SHP77 treated with DMSO at 0.1 percent for 48 hours (cell line): ENCODE data around the gene SPAG17.

Experiments used
- DNase-seq: peaks from one replicate; lab custom pipeline; 2025; lab: John Stamatoyannopoulos, UW

The SPAG17 gene

DNA sequence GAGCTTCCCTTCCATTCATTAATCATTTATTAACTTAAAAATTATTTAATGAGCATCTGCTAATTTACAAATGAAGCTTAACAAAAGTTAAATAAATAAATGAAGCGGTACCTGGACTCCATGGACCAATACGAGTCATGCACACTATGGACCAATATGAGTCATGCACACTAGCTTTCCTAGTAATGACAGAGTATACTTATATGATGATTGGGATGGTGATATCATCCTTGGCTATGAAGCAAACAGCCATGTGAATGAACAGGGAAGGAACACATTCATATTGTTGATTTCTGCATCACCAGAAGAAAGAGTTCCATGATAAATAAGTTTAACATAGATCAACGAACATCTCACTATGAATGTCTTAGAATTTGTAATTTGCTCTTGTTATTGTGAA is 109.9 kb downstream of the SPAG17 start:
- DNase-seq, result peak; percentile 14

DNA sequence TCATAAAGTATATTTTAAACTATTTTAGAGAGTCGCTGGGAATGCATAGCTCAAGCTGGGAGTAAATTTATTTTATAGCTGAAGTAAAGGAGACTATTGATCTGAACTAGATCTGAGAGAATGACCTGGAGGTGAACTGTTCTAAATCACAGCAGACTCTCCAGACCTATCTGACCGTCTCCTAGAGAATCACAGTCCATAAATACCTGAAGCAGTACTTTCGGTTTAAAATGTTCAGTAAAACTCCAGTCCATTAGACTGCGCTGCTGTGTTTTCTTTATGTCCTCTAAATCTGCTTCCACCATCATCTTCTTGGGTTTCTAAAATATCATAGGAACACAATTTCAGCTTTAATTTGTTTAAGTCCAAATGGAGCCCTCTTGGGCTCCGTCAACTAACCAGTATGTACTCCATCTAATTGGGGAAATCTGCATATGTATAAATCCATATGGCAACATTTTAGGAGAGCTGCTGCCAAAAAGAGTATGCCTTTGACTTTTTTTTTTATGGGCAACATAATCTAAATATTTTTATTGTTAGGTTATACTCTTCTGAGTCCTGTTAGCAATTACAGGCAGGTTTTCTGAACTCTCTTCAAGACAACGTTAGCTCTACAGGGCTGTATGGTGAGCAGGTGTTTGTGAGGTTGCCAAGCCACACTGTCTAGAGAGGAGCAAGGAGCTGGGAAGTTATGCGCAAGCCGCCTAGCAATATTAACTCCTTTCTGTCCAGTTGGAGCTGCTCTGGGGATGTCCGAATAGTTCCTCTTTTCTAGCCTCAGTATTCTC is 111.2 kb downstream of the SPAG17 start:
- no peak for DNase-seq

DNA sequence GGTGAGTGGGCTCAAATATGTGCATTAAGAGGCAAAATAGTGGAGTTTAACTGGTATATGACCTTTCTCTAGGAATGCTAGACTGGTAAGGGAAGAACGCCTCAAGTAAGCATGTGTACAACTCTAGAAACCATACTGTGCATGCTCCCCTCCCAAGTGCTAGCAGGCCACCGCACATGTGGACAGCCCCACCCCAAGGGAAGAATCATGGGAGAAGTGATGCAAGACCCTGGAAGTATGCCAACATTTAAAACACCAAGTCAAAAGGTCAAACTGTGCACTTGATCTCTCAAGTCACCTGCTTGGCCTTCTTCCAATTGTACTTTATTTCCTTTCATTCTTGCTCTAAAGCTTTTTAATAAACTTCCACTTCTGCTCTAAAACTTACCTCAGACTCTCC is 135.0 kb downstream of the SPAG17 start:
- no peak for DNase-seq

DNA sequence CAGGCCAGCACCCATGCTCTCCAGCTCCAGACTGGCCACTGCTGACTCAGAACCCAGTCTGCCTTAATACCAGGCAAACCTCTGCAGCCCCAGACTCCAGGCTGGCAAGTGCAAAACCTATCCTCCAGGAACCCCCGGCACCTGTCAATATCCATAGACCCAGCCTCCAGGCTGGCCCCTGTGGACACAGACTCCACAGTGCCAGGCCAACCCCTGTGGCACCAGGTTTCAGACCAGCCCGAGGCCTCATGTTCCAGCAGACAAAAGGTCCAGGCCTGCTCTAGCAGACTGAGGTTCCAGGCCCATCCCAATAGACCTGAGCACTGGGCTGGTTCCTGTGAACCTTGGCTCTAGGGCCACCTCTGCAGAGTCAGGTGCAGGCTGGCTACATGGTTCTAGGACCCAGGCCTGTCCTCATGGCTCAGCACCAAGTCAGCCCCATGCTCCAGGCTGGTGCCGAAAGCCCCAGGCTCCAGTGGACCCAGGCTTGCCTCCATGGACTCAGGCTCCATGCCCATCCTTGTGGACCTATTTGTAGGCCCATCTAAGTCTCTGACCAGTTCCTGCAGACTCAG is 137.3 kb downstream of the SPAG17 start:
- no peak for DNase-seq

DNA sequence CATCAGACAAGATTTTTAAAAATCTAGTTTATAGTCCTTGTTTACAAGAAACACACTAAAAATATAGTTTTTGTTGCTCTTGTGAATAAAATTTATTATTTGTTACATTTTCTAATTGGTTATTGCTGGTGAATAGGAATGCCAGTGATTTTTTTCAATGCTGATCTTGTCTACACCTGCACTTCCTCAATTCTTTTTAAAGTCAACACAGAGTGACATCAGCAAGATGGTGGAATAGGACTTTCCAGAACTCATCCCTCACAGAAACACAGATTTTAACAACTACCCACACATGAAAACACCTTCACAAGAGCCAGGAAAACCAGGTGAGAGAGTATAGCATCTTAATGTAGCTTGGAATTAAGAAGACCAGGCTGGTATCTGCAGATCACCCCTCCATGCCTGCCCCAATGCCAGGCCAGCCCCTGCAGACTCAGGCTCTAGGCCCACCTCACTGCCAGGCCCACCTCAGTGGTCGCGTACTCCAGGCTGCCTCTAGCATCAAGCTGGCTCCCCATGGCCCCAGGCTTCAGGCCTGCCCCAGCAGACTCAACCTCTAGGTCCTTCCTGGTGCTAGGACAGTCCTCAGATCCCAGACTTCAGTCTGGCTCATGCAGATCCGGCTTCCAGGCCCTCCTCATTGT is 137.9 kb downstream of the SPAG17 start:
- DNase-seq, result no peak

DNA sequence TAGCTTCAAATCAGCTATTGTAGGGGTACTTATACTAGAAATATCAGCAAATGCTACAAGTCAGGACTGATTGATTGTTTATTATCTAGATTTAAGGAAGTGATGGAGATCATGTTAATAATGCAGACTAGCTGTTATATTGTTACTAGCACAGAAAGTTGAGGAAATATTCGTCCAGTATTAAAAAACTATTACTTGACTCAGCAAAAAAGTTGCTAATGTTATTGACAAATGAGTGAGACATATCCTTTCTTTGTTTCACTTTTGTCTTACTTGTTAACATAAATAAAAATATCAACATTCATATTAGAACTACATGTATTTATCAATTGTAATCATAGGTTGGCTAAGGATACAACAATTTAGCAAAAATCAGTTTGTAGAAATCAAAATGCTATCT is 141.4 kb downstream of the SPAG17 start:
- no peak for DNase-seq

DNA sequence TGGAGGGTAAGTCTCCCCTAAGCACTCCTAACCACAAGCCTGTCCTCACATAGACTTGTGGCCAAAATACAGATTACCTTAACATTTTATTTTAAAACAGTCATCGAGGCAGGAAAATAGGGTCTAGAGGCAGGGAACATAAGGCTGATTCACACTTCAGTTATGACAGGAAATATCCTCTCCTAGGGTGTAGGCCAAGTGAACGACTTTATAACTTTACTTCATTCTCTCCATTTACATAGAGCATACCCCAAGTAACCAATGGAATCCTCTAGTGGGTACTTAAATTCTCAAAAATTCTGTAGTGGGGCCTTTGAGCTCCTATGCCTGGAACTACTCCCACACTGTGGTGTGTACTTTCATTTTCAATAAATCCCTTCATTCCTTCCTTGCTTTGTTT is 142.5 kb downstream of the SPAG17 start:
- DNase-seq, result no peak

DNA sequence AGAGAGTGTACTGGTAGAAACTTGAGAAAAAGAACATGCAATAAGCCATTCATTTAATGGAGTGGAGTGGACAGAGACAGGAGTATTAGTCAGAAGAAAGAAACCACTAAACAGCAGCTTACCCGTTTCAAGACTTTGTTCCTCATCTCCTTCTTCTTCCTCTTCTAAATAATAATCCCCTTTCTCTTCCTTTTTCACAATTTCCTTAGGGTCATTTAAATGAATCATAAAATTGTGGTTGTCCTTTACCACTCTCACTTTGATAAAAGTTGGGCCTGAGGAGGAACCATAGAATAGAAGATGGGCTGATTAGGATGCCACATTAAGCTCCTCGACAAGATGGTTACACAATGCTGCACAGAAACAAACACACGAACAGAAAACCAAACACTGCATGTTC is 145.9 kb downstream of the SPAG17 start:
- no peak for DNase-seq

DNA sequence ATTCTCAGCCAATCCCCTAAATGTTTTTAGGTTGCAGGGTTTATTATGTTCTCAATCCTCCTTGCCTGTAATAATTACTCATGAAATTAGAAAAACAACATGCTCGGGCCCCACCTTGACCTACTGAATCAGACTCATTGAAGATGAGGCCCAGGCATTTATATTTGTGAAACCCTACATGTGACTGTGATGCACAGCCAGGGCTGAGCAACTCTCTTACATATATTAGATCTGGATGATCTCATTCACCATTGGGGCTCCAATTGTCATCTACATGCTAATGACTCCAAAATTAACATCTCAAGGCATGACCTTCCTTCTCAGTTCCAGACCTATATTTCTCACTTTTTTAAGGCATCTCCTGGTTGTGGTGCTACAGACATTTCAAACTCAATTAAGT is 152.1 kb downstream of the SPAG17 start:
- no peak for DNase-seq

DNA sequence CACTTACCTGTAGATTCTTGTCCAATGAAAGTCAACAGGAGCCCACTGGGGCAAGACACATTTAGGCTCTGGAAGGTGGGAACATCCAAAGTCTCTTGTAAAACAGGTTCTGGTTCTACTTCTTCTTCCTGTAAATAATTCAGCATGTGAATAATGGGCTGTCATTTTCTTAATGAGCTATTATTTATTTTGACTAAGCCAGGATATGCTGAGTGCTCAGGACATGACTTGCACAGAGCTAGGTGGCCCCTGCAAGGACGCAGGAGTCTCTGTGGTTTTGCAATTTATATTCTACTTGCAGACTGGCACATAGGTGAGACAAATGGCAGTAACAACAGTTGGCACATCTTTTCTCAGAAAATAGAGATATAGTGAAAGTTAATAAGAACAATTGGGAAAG is 156.8 kb downstream of the SPAG17 start:
- DNase-seq, result no peak

DNA sequence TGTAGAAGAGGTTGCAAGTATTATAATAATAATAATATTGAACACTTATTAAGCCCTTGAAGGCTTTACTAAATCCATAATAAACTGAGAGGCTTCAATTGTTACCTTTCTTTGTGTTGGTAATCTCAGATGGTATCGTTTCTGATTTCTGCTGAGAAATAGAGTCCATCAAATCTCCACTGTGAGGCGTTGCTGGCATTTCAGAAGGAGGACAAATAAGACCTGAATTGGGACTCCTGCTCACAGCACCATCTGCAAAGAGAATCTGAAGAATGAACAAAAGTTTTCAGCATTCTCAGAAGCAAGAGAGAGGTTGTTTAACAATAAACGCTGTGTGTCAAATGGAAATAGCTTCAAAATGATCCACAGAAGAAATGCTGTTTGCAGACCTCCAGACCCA is 161.8 kb downstream of the SPAG17 start:
- no peak for DNase-seq

DNA sequence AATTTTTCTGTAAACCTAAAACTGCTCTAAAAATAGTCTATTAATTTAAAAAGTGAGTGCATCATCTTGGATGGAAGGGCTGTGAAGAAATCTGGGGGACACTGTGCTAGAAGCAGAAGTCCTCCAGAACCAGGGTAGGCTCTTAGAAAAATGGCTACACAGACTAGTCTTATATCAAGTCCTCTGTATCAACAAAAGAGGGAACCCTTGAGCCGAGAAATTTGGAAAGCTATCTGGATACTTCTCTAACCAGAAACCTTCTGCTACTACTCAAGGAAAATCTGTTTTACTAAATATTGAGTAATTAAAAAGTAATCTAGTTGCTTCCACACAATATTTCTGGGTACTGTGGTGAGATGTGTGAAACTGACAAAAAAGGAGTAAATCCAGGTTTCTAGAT is 163.4 kb downstream of the SPAG17 start:
- DNase-seq, result no peak

DNA sequence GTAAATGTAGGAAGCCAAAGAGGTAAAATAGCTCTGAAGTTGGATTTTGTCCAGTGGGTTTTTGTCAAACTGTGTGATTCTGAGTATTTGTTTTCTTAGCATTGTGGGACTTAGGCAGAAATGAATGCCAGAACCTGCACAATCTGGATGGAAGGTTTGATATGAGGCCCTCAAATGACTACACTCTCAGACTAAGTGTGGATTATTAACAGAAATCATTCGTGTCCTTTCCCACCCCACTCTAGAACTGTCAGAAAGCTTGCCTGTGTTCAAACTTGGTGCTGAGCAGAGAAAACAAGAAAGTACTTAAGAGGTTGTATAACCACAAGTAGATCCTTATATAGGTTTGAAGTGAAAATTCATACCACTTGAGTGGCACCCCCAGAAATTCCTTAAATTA is 167.0 kb downstream of the SPAG17 start:
- DNase-seq, result no peak

DNA sequence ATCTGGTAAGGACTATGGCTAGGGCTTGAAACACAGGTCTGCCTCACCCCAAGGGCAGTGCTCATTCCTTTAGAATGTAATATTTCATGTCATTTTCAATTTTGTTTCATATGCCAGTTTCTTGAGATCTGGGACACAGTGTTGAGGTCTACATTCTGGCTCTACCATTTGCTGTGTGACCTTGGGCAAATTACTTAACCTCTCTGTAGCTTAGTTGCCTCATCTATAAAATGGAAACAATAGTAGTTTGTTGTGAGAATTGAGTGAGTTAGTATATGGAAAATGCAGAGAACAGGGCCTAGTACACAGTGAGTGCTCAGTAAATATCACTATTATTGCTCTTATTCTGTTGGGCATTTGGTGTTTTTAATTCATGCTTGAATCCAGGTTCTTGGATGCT is 171.1 kb downstream of the SPAG17 start:
- no peak for DNase-seq

DNA sequence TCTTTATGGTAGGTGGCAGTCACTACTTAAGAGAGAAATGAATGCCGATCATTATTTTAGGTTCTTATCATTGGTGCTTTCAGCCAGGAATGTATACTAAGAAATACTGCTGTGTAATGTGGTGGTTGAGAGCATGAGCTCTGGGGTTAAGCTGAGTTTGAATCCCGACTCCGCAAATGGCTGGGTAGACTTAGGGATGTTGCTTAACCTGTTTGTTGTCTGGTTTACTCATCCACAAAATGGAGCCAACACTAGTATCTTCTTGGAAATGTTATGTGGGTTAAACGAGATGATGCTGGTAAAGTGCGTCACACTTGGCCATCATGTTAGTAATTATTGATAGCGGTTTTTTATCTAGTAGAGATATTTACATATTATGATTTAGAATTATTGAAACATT is 171.7 kb downstream of the SPAG17 start:
- DNase-seq, result no peak

DNA sequence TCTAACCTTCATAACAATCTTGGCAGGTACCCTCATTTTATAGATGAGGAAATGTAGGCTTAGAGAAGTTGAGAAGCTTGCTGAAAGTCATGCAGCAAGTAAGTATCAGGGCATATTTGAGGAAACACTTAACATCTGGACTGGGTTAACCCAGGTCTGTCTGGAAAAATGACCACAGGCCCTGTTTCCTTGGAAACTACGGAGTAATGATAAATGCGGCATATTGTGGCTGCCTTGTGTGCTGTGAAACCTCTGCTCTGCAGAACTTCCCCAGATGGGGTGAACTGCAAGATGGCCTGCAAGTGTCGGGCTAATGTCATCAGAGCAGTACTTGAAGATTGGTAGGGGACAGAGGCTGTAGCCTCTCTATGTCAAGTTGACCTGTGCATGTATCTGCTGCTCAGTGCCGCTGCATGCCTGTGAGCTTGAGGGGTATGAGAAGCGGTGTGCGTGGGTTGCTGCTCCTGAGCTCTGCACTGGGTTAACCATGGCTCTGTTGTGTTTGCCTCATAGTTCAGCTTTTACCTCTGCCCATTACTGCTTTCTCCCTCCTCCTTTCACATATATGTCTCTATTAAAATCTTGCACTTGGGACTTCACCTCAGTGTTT is 172.4 kb downstream of the SPAG17 start:
- DNase-seq, result no peak

DNA sequence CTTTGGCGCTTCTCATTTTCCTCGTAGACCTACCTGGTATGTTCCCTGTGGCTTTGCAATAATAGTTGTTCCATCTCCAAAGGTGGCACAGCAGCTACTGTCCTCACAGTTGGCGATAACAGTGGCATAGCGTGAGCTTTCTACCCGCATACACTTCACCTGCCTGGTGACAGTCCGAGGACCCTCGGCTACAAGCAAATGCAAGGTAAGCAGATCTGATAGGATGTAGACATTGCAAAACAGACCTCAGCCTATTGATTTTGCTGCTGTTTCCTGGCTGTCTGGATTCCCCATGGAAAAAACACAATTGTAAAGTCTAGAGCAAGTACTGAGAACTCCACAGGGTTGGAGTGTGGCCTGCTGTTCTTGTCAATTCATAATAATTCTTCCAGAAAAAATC is 177.0 kb downstream of the SPAG17 start:
- no peak for DNase-seq

DNA sequence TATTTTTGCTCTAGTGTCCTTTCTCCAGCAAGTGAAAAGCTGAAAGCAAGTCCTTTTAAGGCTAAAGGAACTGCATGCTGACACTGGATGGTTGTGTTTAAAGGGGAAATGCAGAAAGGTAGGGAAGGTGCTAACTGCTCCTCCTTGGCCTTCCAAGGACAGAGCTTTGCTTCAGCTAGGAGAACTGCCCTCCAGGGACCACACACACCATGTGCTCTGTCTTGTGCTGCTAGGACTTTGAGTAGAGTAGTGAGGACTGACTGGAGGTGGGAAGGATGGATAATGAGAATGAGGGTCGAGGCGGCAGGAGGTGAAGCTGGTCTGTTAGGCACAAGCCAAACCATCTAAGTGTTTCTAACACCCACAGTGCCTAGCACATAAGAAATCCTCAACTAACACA is 177.6 kb downstream of the SPAG17 start:
- DNase-seq, result no peak

DNA sequence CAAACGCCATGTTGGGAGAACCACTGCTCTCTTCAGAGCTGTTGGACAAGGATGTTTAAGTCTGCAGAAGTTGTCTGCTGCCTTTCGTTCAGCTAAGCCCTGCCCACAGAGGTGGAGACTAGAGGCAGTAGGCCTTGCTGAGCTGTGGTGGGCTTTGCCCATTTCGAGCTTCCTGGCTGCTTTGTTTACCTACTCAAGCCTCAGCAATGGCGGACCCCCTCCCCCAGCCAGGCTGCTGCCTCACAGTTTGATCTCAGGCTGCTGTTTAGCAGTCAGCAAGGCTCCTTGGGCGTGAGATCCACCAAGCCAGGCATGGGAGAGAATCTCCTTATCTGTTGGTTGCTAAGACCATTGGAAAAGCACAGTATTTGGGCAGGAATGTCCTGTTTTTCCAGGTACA is 180.7 kb downstream of the SPAG17 start:
- DNase-seq, result no peak

DNA sequence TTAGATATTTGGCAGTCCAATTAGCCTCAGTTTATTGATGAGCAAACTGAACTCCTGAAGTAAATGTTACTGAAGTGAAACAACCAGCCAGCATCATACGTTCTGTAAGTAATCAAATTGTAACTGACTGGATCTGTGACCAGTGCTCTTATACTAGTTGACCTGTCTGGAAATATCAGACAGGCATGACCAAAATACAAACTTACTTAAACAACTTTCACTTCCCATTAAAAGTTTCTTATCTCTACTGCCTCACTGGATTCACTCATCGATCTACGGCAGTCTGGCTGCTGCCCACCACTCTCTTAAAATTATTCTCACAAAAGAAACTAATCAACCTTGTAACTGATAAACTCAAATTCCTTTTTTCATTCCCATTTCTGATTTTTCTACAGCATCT is 199.1 kb downstream of the SPAG17 start:
- DNase-seq, result no peak

DNA sequence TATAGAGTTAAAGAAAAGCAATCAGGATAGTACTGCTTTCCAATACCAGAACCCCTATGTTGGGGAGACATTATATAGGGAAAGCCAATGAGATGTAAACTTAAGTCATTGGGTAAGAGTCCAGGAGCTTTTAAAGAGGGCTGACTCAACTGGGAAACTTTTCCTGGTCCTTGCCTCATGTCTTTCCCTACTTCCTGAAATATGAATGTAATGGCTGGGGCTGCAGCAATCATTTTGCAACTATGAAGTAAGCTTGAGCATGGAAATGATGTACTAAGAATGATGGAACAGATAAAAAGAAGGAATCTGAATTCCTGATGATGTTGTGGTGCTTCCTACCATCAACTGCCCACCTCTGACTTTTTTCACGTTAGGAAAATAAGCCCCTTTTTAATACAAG is 199.8 kb downstream of the SPAG17 start:
- no peak for DNase-seq

DNA sequence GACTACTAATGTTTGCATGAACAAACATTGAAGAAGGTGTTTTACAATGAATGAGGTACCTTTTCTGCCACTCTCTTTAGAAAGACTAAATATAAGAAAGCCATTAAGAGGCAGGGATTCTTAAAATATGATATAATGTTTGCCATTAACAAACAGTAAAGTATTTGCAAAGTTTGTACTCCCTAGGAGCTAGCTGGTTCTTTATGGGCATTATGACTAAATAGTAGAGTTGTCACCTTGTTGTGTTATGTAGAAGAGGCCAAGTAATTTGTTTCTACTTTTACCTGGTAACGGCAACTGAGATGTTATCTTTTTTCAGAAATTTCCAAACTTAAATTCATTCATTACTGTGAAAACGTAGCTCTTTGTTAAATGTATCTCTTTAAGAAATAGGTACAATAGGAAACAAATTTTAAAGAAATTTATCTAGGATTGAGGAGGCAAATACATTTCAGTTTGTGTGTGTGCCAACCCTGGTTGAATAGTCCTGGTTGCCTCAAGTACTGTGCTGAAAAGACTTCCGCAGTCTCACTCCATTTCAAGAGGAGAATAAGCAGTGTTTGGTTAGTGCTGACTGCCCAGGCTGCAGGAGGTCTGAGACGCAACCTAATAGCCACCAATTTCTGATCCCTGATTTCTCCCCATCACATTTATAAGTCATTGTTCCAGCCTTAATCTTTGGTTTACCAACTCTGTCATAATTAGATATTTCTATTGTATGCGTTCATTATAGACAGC is 203.4 kb downstream of the SPAG17 start:
- DNase-seq, result no peak

DNA sequence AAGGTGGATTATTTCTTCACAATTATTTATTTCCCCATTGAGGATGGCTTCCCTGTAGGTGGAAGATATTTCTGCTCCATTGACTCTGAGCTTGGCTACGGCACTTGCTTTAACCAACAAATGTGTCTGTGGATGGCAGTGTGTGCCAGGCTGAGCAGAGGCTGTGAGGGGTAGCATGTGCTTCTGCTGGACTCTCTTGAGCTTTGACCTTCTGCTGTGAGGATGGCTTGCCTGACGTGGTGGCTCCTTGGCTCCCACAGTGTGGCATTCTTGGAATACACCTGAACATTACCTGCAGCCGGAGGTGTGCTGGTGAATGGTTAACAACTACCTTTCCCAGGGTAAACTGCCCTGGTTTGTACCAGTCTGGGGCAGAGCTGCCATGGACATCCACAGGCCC is 208.6 kb downstream of the SPAG17 start:
- DNase-seq, result no peak
